Measurements from ENCODE around the gene PAOX.

The PAOX gene

GRCh38 chr10:133388236-133388972, 9.3 kb downstream of the PAOX start:
- no peak for DNase-seq

GRCh38 chr10:133388973-133389818, 10.1 kb downstream of the PAOX start:
- peak; percentile 59 for DNase-seq

- DNase-seq: no peak
These were observed 11.7 kb downstream of the PAOX start for GRCh38 chr10:133390597-133391248.

GRCh38 chr10:133391249-133391635, 12.2 kb downstream of the PAOX start:
- DNase-seq: no peak

- no peak for DNase-seq
These were observed 12.9 kb downstream of the PAOX start for GRCh38 chr10:133391761-133392518.

GRCh38 chr10:133393401-133394063, 14.5 kb downstream of the PAOX start:
- DNase-seq: no peak

- DNase-seq: peak; percentile 98
These were observed 15.1 kb downstream of the PAOX start, which contains the start of gene MTG1 for GRCh38 chr10:133394064-133394663. Gene MTG1, plus strand, starts transcription at chr10:133394157. Its CDS starts 64 bp downstream, at chr10:133394221.

- DNase-seq: no peak
These were observed 15.7 kb downstream of the PAOX start for GRCh38 chr10:133394801-133395221.

GRCh38 chr10:133396035-133396624, 17.1 kb downstream of the PAOX start:
- no peak for DNase-seq

GRCh38 chr10:133397938-133398337, 18.9 kb downstream of the PAOX start:
- no peak for DNase-seq

GRCh38 chr10:133399123-133399601, 20.1 kb downstream of the PAOX start:
- DNase-seq: no peak

GRCh38 chr10:133400624-133401424, 21.8 kb downstream of the PAOX start:
- DNase-seq: peak; percentile 49

- no peak for DNase-seq
These were observed 22.4 kb downstream of the PAOX start for GRCh38 chr10:133401500-133401899.

- no peak for DNase-seq
These were observed 23.1 kb downstream of the PAOX start for GRCh38 chr10:133401981-133402725.

- DNase-seq: no peak
These were observed 24.3 kb downstream of the PAOX start for GRCh38 chr10:133403359-133403758.

- DNase-seq: no peak
These were observed 24.7 kb downstream of the PAOX start for GRCh38 chr10:133403784-133404183.

- DNase-seq: no peak
These were observed 26.2 kb downstream of the PAOX start for GRCh38 chr10:133405272-133405671.

- DNase-seq: no peak
These were observed 26.9 kb downstream of the PAOX start for GRCh38 chr10:133405844-133406527.
